ENCODE results near the gene PRKN. TPM values are rescaled to one million over a fixed set of nuclear protein-coding genes. Genes with fewer than 3 reads are reported as not detected.

Gene PRKN
- total RNA-seq, 4 donors from 2014 or later, result 5.2 to 121 (median 6.9) TPM

- no peak overlapping the region for H3K27ac ChIP-seq
- intact Hi-C loops (cut with DNase I), result no loop called here
- no peaks in the 10 kb centered on the region for H3K27me3 ChIP-seq
- no peaks in the 10 kb centered on the region for H3K36me3 ChIP-seq
- no peaks in the 10 kb centered on the region for H3K4me1 ChIP-seq
- no peak overlapping the region for H3K4me3 ChIP-seq (replicated peaks in 1 of 3)
- no peak for DNase-seq
- 75 to 78% methylated on average over 15 of the region's 15 CpGs for WGBS, 2 donors
- no peak for TF ChIP-seq POLR2A (IDR thresholded peaks at IDR 0.05)
- no peak for TF ChIP-seq CTCF (IDR thresholded peaks at IDR 0.05)
- H3K9me3 ChIP-seq, result no peaks in the 10 kb centered on the region
Measured at GRCh38 chr6:162262466-162263196, 464.9 kb downstream of the PRKN start.

GRCh38 chr6:162261598-162261997 lies 466.0 kb downstream of the PRKN start:
- no peaks in the 10 kb centered on the region for H3K27me3 ChIP-seq
- H3K36me3 ChIP-seq, result no peaks in the 10 kb centered on the region
- no peak for TF ChIP-seq POLR2A (IDR thresholded peaks at IDR 0.05)
- intact Hi-C loops (cut with DNase I), result no loop called here
- H3K27ac ChIP-seq, result no peak overlapping the region
- WGBS, 2 donors, result 87 to 93% methylated on average over 1 of the region's 1 CpG
- H3K4me1 ChIP-seq, result no peaks in the 10 kb centered on the region
- H3K9me3 ChIP-seq, result no peaks in the 10 kb centered on the region
- no peak for DNase-seq
- no peak overlapping the region for H3K4me3 ChIP-seq (replicated peaks in 1 of 3)

GRCh38 chr6:162260027-162260426 lies 467.5 kb downstream of the PRKN start:
- Histone ChIP-seq H3K4me1 (no peaks in the 10 kb centered on the region), H3K27ac (no peak overlapping the region), H3K27me3 (no peaks in the 10 kb centered on the region), H3K4me3 (replicated peaks in 1 of 3) (no peak overlapping the region), H3K36me3 (no peaks in the 10 kb centered on the region), H3K9me3 (no peaks in the 10 kb centered on the region)
- no peak for TF ChIP-seq CTCF (IDR thresholded peaks at IDR 0.05)
- WGBS, 2 donors, result 97 to 100% methylated on average over 1 of the region's 1 CpG
- DNase-seq, result no peak
- intact Hi-C loops (cut with DNase I), result no loop called here

GRCh38 chr6:162258647-162259046 lies 468.9 kb downstream of the PRKN start:
- Histone ChIP-seq H3K4me1 (no peaks in the 10 kb centered on the region), H3K4me3 (replicated peaks in 1 of 3) (no peak overlapping the region), H3K27me3 (no peaks in the 10 kb centered on the region), H3K36me3 (no peaks in the 10 kb centered on the region), H3K9me3 (no peaks in the 10 kb centered on the region), H3K27ac (no peak overlapping the region)
- TF ChIP-seq CTCF (IDR thresholded peaks at IDR 0.05) (no peak), POLR2A (IDR thresholded peaks at IDR 0.05) (no peak)
- 32 to 53% methylated on average over 7 of the region's 7 CpGs for WGBS, 2 donors
- intact Hi-C loops (cut with DNase I), result no loop called here
- DNase-seq, result peak; percentile 23 to 28

- no peak for DNase-seq
- Histone ChIP-seq H3K9me3 (no peaks in the 10 kb centered on the region), H3K36me3 (no peaks in the 10 kb centered on the region), H3K27ac (no peak overlapping the region), H3K27me3 (no peaks in the 10 kb centered on the region), H3K4me1 (no peaks in the 10 kb centered on the region), H3K4me3 (replicated peaks in 1 of 3) (no peak overlapping the region)
- no peak for TF ChIP-seq CTCF (IDR thresholded peaks at IDR 0.05)
- WGBS, 2 donors, result 77 to 87% methylated on average over 3 of the region's 3 CpGs
- intact Hi-C loops (cut with DNase I), result no loop called here
Measured at GRCh38 chr6:162256361-162256760, 471.2 kb downstream of the PRKN start.

Data from thyroid gland (tissue), 4 donors.